WERI-Rb-1 (cell line): Measurements from ENCODE around the gene AP4E1.

Experiments
- DNase-seq: peaks from one replicate; pipeline ENCODE4 v3.0.0-alpha.2; 2020
- H3K27ac ChIP-seq: fragments of 250-450 bp; sonication (Bioruptor Pico); 2 replicates; pipeline ENCODE4 v1.5.1; 2020; ENCODE audit warnings: mild to moderate bottlenecking, moderate library complexity
- H3K27me3 ChIP-seq: fragments of 250-450 bp; sonication (Bioruptor Pico); 2 replicates; pipeline ENCODE4 v1.5.1; 2021; ENCODE audit warnings: mild to moderate bottlenecking, low read depth, moderate library complexity; ENCODE audit not compliant: insufficient read depth, severe bottlenecking
- H3K36me3 ChIP-seq: fragments of 250-450 bp; sonication (Bioruptor Pico); 2 replicates; pipeline ENCODE4 v1.5.1; 2020; ENCODE audit warnings: mild to moderate bottlenecking, moderate library complexity
- H3K4me3 ChIP-seq: 2 replicates; pipeline ENCODE4 v1.5.1; 2011; ENCODE audit warnings: low read depth, mild to moderate bottlenecking, control low read depth, low read length
- H3K9me3 ChIP-seq: fragments of 250-450 bp; sonication (Bioruptor Pico); 2 replicates; pipeline ENCODE4 v1.5.1; 2021; ENCODE audit warnings: mild to moderate bottlenecking, moderate library complexity; ENCODE audit not compliant: severe bottlenecking
- TF ChIP-seq, protein P1 (sequence below): IDR thresholded peaks from 2 replicates; pipeline ENCODE4 v1.5.1; 2011; ENCODE audit warnings: low read depth, mild to moderate bottlenecking, control low read depth, inconsistent platforms, low read length

Gene AP4E1

DNA sequence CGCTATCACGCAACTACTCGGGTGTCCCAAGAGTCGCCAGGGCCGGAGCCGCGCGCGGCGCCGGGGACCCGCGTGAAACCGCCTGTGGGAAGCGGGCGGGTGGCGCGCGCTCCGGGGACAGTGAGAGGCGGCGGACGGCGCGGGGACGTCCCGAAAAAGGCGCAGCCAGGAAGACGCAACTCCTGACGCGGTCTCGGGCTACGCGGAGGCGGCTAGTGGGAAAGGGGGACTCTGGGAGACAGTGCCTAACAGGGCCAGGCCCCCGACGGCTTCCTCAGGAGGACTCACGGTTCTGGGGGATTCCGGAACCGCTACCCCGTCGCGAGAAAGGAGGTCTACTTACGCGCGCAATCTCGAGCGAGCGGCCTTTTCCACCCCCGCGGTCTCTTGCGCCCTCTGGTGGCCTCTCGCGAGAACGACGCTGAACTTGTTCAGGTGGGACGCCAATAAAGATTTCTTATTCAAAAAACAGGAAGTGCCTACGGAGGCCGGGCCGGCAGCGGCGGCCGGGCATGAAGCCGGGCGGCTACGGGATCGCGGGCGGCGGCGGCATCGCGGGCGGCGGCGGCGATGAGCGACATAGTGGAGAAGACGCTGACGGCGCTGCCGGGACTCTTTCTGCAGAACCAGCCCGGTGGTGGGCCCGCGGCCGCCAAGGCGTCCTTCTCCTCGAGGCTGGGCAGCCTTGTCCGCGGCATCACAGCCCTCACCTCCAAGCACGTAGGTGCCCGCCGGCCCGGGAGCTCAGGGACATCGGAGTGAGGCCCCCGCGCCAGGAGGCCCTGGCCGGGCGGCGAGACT lies at the start of gene AP4E1:
Gene AP4E1, plus strand, starts transcription at position 475 of the 801 bp plus-strand sequence. Its CDS starts 96 bp downstream, at position 571.
- peak; percentile 88 for DNase-seq
- peak within 1 kb of the TSS; percentile 81 for H3K4me3 ChIP-seq
- H3K36me3 ChIP-seq = peaks cover 16% of the 10 kb centered on the region
- H3K9me3 ChIP-seq = no peaks in the 10 kb centered on the region
- TF ChIP-seq, protein P1, sequence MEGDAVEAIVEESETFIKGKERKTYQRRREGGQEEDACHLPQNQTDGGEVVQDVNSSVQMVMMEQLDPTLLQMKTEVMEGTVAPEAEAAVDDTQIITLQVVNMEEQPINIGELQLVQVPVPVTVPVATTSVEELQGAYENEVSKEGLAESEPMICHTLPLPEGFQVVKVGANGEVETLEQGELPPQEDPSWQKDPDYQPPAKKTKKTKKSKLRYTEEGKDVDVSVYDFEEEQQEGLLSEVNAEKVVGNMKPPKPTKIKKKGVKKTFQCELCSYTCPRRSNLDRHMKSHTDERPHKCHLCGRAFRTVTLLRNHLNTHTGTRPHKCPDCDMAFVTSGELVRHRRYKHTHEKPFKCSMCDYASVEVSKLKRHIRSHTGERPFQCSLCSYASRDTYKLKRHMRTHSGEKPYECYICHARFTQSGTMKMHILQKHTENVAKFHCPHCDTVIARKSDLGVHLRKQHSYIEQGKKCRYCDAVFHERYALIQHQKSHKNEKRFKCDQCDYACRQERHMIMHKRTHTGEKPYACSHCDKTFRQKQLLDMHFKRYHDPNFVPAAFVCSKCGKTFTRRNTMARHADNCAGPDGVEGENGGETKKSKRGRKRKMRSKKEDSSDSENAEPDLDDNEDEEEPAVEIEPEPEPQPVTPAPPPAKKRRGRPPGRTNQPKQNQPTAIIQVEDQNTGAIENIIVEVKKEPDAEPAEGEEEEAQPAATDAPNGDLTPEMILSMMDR = peak; percentile 84
- H3K27ac ChIP-seq = peak within 1 kb of the TSS; percentile 69
- H3K27me3 ChIP-seq = peaks cover 8% of the 10 kb centered on the region

DNA sequence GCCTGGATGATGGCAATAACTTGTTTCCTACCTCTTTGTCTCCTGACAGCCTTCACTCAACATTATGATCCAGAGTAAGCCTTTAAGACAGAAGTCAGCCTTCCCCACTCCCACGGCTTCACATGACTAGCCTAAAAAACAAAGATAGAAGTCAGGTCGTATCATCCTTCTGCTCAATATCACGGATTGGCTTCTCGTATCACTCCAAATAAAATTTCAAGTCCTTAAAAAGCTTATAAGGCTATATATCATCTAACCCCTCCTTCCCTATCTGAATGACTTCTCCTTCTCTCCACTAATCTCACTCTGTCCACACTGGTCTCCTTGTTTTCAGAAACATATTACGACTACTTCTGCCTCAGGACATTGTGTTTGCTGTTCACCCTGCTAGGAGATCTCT lies 47.7 kb upstream of the AP4E1 start:
- H3K27ac ChIP-seq = no peak overlapping the region
- no peak for DNase-seq
- H3K27me3 ChIP-seq = no peaks in the 10 kb centered on the region
- H3K36me3 ChIP-seq = no peaks in the 10 kb centered on the region
- TF ChIP-seq, protein P1 = no peak
- no peaks in the 10 kb centered on the region for H3K9me3 ChIP-seq
- H3K4me3 ChIP-seq = no peak overlapping the region

DNA sequence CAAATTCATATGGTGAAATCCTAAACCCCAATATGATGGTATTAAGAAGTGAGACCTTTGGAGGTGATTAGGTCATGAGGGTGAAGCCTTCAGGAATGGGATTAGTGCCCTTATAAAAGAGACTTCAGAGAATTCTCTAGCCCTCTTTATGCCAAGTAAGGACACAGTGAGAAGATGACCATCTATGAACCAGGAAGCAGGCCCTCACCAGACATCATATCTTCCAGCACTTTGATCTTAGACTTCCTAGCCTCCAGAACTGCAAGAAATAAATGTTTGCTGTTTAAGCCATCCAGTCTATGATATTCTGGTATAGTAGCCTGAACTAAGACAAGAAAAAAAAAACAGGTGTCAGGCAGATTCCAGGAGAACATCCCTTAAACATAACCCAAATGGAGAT lies 45.9 kb upstream of the AP4E1 start:
- Histone ChIP-seq H3K27ac (no peak overlapping the region), H3K27me3 (no peaks in the 10 kb centered on the region), H3K9me3 (no peaks in the 10 kb centered on the region), H3K36me3 (no peaks in the 10 kb centered on the region), H3K4me3 (no peak overlapping the region)
- no peak for DNase-seq
- TF ChIP-seq, protein P1 = no peak

DNA sequence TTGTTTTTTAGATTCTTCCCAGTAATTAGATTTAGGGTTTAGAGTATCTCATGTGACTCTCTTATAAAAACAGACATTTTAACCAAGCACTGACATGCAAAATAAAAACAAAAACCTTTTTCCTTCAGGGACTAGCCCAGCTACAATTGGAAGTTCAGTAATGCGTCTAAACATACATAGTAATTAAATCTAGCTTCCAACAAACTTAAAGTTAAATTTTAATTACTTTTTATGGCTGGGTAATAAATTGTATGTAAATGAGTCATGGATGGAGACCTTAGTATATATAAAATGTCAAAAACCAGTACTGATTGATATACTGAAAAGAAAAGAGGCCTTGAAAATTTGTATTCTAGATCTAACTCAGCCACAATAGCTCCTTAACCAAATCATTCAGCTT lies 43.6 kb upstream of the AP4E1 start:
- H3K36me3 ChIP-seq = no peaks in the 10 kb centered on the region
- DNase-seq = no peak
- H3K9me3 ChIP-seq = no peaks in the 10 kb centered on the region
- no peak overlapping the region for H3K27ac ChIP-seq
- TF ChIP-seq, protein P1 = no peak
- H3K27me3 ChIP-seq = no peaks in the 10 kb centered on the region
- no peak overlapping the region for H3K4me3 ChIP-seq

DNA sequence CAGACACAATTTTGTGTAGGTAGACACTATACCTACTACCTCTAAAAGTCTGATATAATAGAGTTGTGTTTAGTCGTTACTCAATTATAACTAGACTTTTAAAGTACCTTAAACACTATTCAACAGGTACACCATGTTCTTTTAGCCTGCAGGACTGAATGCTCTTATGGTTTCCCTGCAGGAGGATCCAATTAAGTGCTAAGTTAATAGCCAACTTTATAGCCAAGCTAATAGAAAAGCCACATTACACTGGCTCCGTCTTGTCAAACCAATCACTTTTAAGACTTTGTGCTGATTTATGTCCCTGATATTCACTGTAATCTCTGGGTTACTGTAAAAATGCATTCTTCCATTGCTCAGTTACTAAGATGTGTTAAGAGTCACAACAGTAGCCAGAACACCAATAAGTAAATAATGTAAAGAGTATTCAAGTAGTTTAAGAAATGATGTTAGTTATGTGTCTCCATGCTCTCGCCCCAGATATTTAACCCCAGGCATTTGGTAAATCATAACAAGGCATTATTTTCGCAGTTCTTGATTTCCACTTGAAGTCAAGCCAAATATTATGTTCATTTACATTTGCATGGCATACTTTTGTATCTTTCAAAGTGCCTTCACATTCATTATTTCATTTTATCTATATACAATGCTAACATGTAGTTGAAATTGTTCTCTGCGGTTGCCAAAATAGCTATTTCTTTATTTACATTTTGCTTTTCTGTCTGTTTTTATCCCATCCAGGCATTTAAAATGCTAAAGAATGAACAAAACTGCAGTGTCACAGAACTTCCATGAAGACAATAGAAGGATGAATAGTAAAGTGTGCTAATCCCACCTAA lies 42.7 kb upstream of the AP4E1 start:
- Histone ChIP-seq H3K4me3 (no peak overlapping the region), H3K27ac (no peak overlapping the region), H3K9me3 (no peaks in the 10 kb centered on the region), H3K27me3 (no peaks in the 10 kb centered on the region), H3K36me3 (no peaks in the 10 kb centered on the region)
- TF ChIP-seq, protein P1 = no peak
- DNase-seq = no peak
